ENCODE measurements around the gene DNAH10.

The DNAH10 gene

GRCh38 chr12:123892180-123892559, 130.1 kb downstream of the DNAH10 start:
- no peak for DNase-seq (ENCODE audit: low spot score in 2 of 2)
- H3K9me3 ChIP-seq, result no peaks in the 10 kb centered on the region
- H3K4me3 ChIP-seq, result no peak overlapping the region
- in situ Hi-C loops (cut with MboI; ENCODE audit: low sequenced_read_pairs), result no loop called here
- H3K4me1 ChIP-seq, result no peaks in the 10 kb centered on the region
- no peaks in the 10 kb centered on the region for H3K27me3 ChIP-seq (ENCODE audit: low read depth)
- no peaks in the 10 kb centered on the region for H3K36me3 ChIP-seq (replicated peaks)

GRCh38 chr12:123892853-123893252, 130.8 kb downstream of the DNAH10 start:
- H3K4me3 ChIP-seq, result no peak overlapping the region
- H3K9me3 ChIP-seq, result no peaks in the 10 kb centered on the region
- in situ Hi-C loops (cut with MboI; ENCODE audit: low sequenced_read_pairs), result no loop called here
- no peaks in the 10 kb centered on the region for H3K27me3 ChIP-seq (ENCODE audit: low read depth)
- DNase-seq (ENCODE audit: low spot score in 2 of 2), result no peak
- no peaks in the 10 kb centered on the region for H3K36me3 ChIP-seq (replicated peaks)
- no peaks in the 10 kb centered on the region for H3K4me1 ChIP-seq

- Histone ChIP-seq H3K27me3 (ENCODE audit: low read depth) (no peaks in the 10 kb centered on the region), H3K4me1 (no peaks in the 10 kb centered on the region), H3K36me3 (replicated peaks) (no peaks in the 10 kb centered on the region), H3K9me3 (no peaks in the 10 kb centered on the region), H3K4me3 (no peak overlapping the region)
- no peak for DNase-seq (ENCODE audit: low spot score in 2 of 2)
- in situ Hi-C loops (cut with MboI; ENCODE audit: low sequenced_read_pairs), result no loop called here
Observed at GRCh38 chr12:123893276-123893675, 131.2 kb downstream of the DNAH10 start.

- no peaks in the 10 kb centered on the region for H3K9me3 ChIP-seq
- no peaks in the 10 kb centered on the region for H3K4me1 ChIP-seq
- DNase-seq (ENCODE audit: low spot score in 2 of 2), result no peak
Observed at GRCh38 chr12:123894823-123895345, 132.8 kb downstream of the DNAH10 start.

GRCh38 chr12:123895451-123895850, 133.3 kb downstream of the DNAH10 start:
- Histone ChIP-seq H3K36me3 (replicated peaks) (no peaks in the 10 kb centered on the region), H3K4me1 (no peaks in the 10 kb centered on the region), H3K4me3 (no peak overlapping the region), H3K27me3 (ENCODE audit: low read depth) (no peaks in the 10 kb centered on the region), H3K9me3 (no peaks in the 10 kb centered on the region)
- no peak for DNase-seq (ENCODE audit: low spot score in 2 of 2)
- in situ Hi-C loops (cut with MboI; ENCODE audit: low sequenced_read_pairs), result no loop called here

More at GRCh38 chr12:123894823-123895345, 132.8 kb downstream of the DNAH10 start:
- H3K4me3 ChIP-seq, result no peak overlapping the region
- no peaks in the 10 kb centered on the region for H3K27me3 ChIP-seq (ENCODE audit: low read depth)
- no peaks in the 10 kb centered on the region for H3K36me3 ChIP-seq (replicated peaks)
- in situ Hi-C loops (cut with MboI; ENCODE audit: low sequenced_read_pairs), result no loop called here

- no peaks in the 10 kb centered on the region for H3K9me3 ChIP-seq
- no peaks in the 10 kb centered on the region for H3K36me3 ChIP-seq (replicated peaks)
- DNase-seq (ENCODE audit: low spot score in 2 of 2), result no peak
- H3K4me1 ChIP-seq, result no peaks in the 10 kb centered on the region
- H3K27me3 ChIP-seq (ENCODE audit: low read depth), result no peaks in the 10 kb centered on the region
- in situ Hi-C loops (cut with MboI; ENCODE audit: low sequenced_read_pairs), result no loop called here
- no peak overlapping the region for H3K4me3 ChIP-seq
Observed at GRCh38 chr12:123896767-123897166, 134.7 kb downstream of the DNAH10 start.

GRCh38 chr12:123897221-123897620, 135.1 kb downstream of the DNAH10 start:
- no peaks in the 10 kb centered on the region for H3K27me3 ChIP-seq (ENCODE audit: low read depth)
- H3K9me3 ChIP-seq, result no peaks in the 10 kb centered on the region
- no peak for DNase-seq (ENCODE audit: low spot score in 2 of 2)
- no peaks in the 10 kb centered on the region for H3K4me1 ChIP-seq
- in situ Hi-C loops (cut with MboI; ENCODE audit: low sequenced_read_pairs), result no loop called here
- H3K36me3 ChIP-seq (replicated peaks), result no peaks in the 10 kb centered on the region
- no peak overlapping the region for H3K4me3 ChIP-seq

- in situ Hi-C loops (cut with MboI; ENCODE audit: low sequenced_read_pairs), result no loop called here
- DNase-seq (ENCODE audit: low spot score in 2 of 2), result no peak
- Histone ChIP-seq H3K27me3 (ENCODE audit: low read depth) (no peaks in the 10 kb centered on the region), H3K4me1 (no peaks in the 10 kb centered on the region), H3K9me3 (no peaks in the 10 kb centered on the region), H3K4me3 (no peak overlapping the region), H3K36me3 (replicated peaks) (no peaks in the 10 kb centered on the region)
Observed at GRCh38 chr12:123898673-123899072, 136.6 kb downstream of the DNAH10 start.

- DNase-seq (ENCODE audit: low spot score in 2 of 2), result no peak
- Histone ChIP-seq H3K4me3 (no peak overlapping the region), H3K36me3 (replicated peaks) (no peaks in the 10 kb centered on the region), H3K27me3 (ENCODE audit: low read depth) (no peaks in the 10 kb centered on the region), H3K9me3 (no peaks in the 10 kb centered on the region), H3K4me1 (no peaks in the 10 kb centered on the region)
- in situ Hi-C loops (cut with MboI; ENCODE audit: low sequenced_read_pairs), result no loop called here
Observed at GRCh38 chr12:123899368-123899767, 137.3 kb downstream of the DNAH10 start.

- DNase-seq (ENCODE audit: low spot score in 2 of 2), result no peak
- H3K9me3 ChIP-seq, result no peaks in the 10 kb centered on the region
- H3K4me3 ChIP-seq, result no peak overlapping the region
- H3K27me3 ChIP-seq (ENCODE audit: low read depth), result no peaks in the 10 kb centered on the region
- H3K36me3 ChIP-seq (replicated peaks), result no peaks in the 10 kb centered on the region
- in situ Hi-C loops (cut with MboI; ENCODE audit: low sequenced_read_pairs), result no loop called here
- H3K4me1 ChIP-seq, result no peaks in the 10 kb centered on the region
Observed at GRCh38 chr12:123900871-123901376, 138.8 kb downstream of the DNAH10 start.

- no peaks in the 10 kb centered on the region for H3K9me3 ChIP-seq
- H3K4me1 ChIP-seq, result no peaks in the 10 kb centered on the region
- H3K36me3 ChIP-seq (replicated peaks), result no peaks in the 10 kb centered on the region
- no peak for DNase-seq (ENCODE audit: low spot score in 2 of 2)
- H3K27me3 ChIP-seq (ENCODE audit: low read depth), result no peaks in the 10 kb centered on the region
- no peak overlapping the region for H3K4me3 ChIP-seq
- in situ Hi-C loops (cut with MboI; ENCODE audit: low sequenced_read_pairs), result no loop called here
Observed at GRCh38 chr12:123902821-123903220, 140.7 kb downstream of the DNAH10 start.

- Histone ChIP-seq H3K4me1 (no peaks in the 10 kb centered on the region), H3K27me3 (ENCODE audit: low read depth) (no peaks in the 10 kb centered on the region)
- in situ Hi-C loops (cut with MboI; ENCODE audit: low sequenced_read_pairs), result no loop called here
Observed at GRCh38 chr12:123903301-123904065, 141.4 kb downstream of the DNAH10 start.

GRCh38 chr12:123905319-123905925, 143.3 kb downstream of the DNAH10 start:
- Histone ChIP-seq H3K4me3 (no peak overlapping the region), H3K36me3 (replicated peaks) (no peaks in the 10 kb centered on the region), H3K4me1 (no peaks in the 10 kb centered on the region), H3K9me3 (no peaks in the 10 kb centered on the region), H3K27me3 (ENCODE audit: low read depth) (no peaks in the 10 kb centered on the region)
- DNase-seq (ENCODE audit: low spot score in 2 of 2), result peak; percentile 63 to 76
- in situ Hi-C loops (cut with MboI; ENCODE audit: low sequenced_read_pairs), result no loop called here

More at GRCh38 chr12:123903301-123904065, 141.4 kb downstream of the DNAH10 start:
- Histone ChIP-seq H3K9me3 (no peaks in the 10 kb centered on the region), H3K4me3 (no peak overlapping the region), H3K36me3 (replicated peaks) (no peaks in the 10 kb centered on the region)
- DNase-seq (ENCODE audit: low spot score in 2 of 2), result no peak

GRCh38 chr12:123906711-123907420, 144.8 kb downstream of the DNAH10 start:
- Histone ChIP-seq H3K4me3 (no peak overlapping the region), H3K36me3 (replicated peaks) (no peaks in the 10 kb centered on the region), H3K4me1 (no peaks in the 10 kb centered on the region), H3K9me3 (no peaks in the 10 kb centered on the region), H3K27me3 (ENCODE audit: low read depth) (no peaks in the 10 kb centered on the region)
- in situ Hi-C loops (cut with MboI; ENCODE audit: low sequenced_read_pairs), result no loop called here
- no peak for DNase-seq (ENCODE audit: low spot score in 2 of 2)

All from HAP-1 (cell line).